K562 (cell line): ENCODE data around the gene PRICKLE4. TPM values are rescaled to one million over a fixed set of nuclear protein-coding genes. Genes with fewer than 3 reads are reported as not detected.

Experiments used
- ADNP ChIP-seq: fragments of 200-800 bp; sonication (Bioruptor generic); IDR thresholded peaks from 2 replicates; pipeline ENCODE4 v1.6.1; 2016; ENCODE audit warnings: missing genetic modification characterization, missing compliant biosample characterization
- ARNT ChIP-seq, 2 experiments: fragments of 450-650 bp; IDR thresholded peaks; 2 replicates each; pipeline ENCODE4 v1.6.1; 2016; ENCODE audit warnings: mild to moderate bottlenecking in 1 of 2
- BACH1 ChIP-seq: fragments of 200-800 bp; sonication (Bioruptor generic); IDR thresholded peaks from 2 replicates; pipeline ENCODE4 v1.6.1; 2016; ENCODE audit warnings: missing genetic modification characterization, missing compliant biosample characterization
- C11orf30 ChIP-seq: fragments of 450-650 bp; IDR thresholded peaks from 2 replicates; pipeline ENCODE4 v1.6.1; 2016; ENCODE audit warnings: low read depth, mild to moderate bottlenecking
- CAMTA2 ChIP-seq: fragments of 250-450 bp; sonication (Bioruptor Pico); conservative IDR thresholded peaks from 2 replicates; pipeline ENCODE4 v1.5.1; 2022
- CBFA2T3 ChIP-seq: fragments of 450-650 bp; IDR thresholded peaks from 2 replicates; pipeline ENCODE4 v1.6.1; 2017
- CHCHD3 ChIP-seq: fragments of 250-450 bp; sonication (Bioruptor Pico); IDR thresholded peaks from 2 replicates; pipeline ENCODE4 v2.1.2; 2022; ENCODE audit warnings: mild to moderate bottlenecking
- GTF2A2 ChIP-seq: IDR thresholded peaks from 2 replicates; pipeline ENCODE4 v1.6.1; 2016; ENCODE audit warnings: mild to moderate bottlenecking, missing genetic modification characterization, missing compliant biosample characterization
- HDAC3 ChIP-seq: fragments of 450-650 bp; IDR thresholded peaks from 2 replicates; pipeline ENCODE4 v1.6.1; 2018; ENCODE audit warnings: borderline replicate concordance, mild to moderate bottlenecking, moderate library complexity; ENCODE audit not compliant: partially characterized antibody
- HES1 ChIP-seq: fragments of 450-650 bp; IDR thresholded peaks from 2 replicates; pipeline ENCODE4 v1.6.1; 2016; ENCODE audit warnings: low read depth, mild to moderate bottlenecking, moderate library complexity
- HOXB6 ChIP-seq: fragments of 250-450 bp; sonication (Bioruptor Pico); IDR thresholded peaks from 2 replicates; pipeline ENCODE4 v1.5.1; 2022; ENCODE audit warnings: mild to moderate bottlenecking, borderline replicate concordance
- JUND ChIP-seq, 2 experiments: IDR thresholded peaks; 2 replicates in 1 of 2; 3 replicates in 1 of 2; pipeline ENCODE4 v1.6.1; 2011; ENCODE audit warnings: borderline replicate concordance in 2 of 2, low read depth in 2 of 2, low read length in 2 of 2, improper control_type of control experiment in 1 of 2, missing biosample characterization in 1 of 2, missing genetic modification characterization in 1 of 2, missing genetic modification reagents in 1 of 2
- KDM1A ChIP-seq, 2 experiments: fragments of 450-650 bp; IDR thresholded peaks; 2 replicates each; pipeline ENCODE4 v1.6.1; 2016; ENCODE audit warnings: mild to moderate bottlenecking in 2 of 2
- NR3C1 ChIP-seq: sonication (generic); formaldehyde crosslinking; IDR thresholded peaks from 2 replicates; pipeline ENCODE4 v1.8.1; 2022; ENCODE audit warnings: missing genetic modification reagents
- RUNX1 ChIP-seq: sonication (generic); IDR thresholded peaks from 2 replicates; pipeline ENCODE4 v1.6.1; 2016; ENCODE audit warnings: antibody characterized with exemption, low read depth
- SIX5 ChIP-seq, 2 experiments: IDR thresholded peaks; 2 replicates each; pipeline ENCODE4 v1.6.1; 2011; ENCODE audit warnings: low read length in 2 of 2, borderline replicate concordance in 1 of 2, low read depth in 1 of 2, mild to moderate bottlenecking in 1 of 2, moderate library complexity in 1 of 2; ENCODE audit not compliant: insufficient read depth in 1 of 2
- SPI1 ChIP-seq: IDR thresholded peaks from 2 replicates; pipeline ENCODE4 v1.6.1; 2011; ENCODE audit warnings: low read depth, low read length, control low read depth, borderline replicate concordance
- TSC22D4 ChIP-seq: fragments of 450-650 bp; IDR thresholded peaks from 2 replicates; pipeline ENCODE4 v1.6.1; 2016; ENCODE audit warnings: missing genetic modification characterization, missing biosample characterization, control low read depth
- U2AF1 ChIP-seq: fragments of 200-400 bp; formaldehyde crosslinking; optimal IDR thresholded peaks from 2 replicates; pipeline ENCODE3; 2017; ENCODE audit warnings: mild to moderate bottlenecking, low read depth, low read length, moderate library complexity
- ZFP1 ChIP-seq: fragments of 450-650 bp; formaldehyde crosslinking; IDR thresholded peaks from 2 replicates; pipeline ENCODE4 v1.4.0; 2020; ENCODE audit warnings: mild to moderate bottlenecking, mixed read lengths
- ZNF174 ChIP-seq: fragments of 250-450 bp; sonication (Bioruptor Pico); IDR thresholded peaks from 2 replicates; pipeline ENCODE4 v1.4.0; 2020; ENCODE audit warnings: mild to moderate bottlenecking
- polyA plus RNA-seq, 8 experiments: library from polyadenylated mRNA; depleted of rRNA in 4 of 8; stranded (reverse) in 5 of 8; unstranded in 3 of 8; fragments of >200 nt; fragmentation: Nextera tagmentation in 2 of 8; fragmentation: Illumina TruSeq in 1 of 8; extraction: Ambion mirVana in 2 of 8; extraction: Trizol in 1 of 8; gene quantifications; 2 replicates each; pipeline versions ENCODE4 v1.2.1 to v1.2.3, GENCODE V29; 2011 to 2014; ENCODE audit warnings: inconsistent platforms in 1 of 8, missing spikeins in 1 of 8
- total RNA-seq, 7 experiments: library from RNA; depleted of rRNA in 6 of 7; stranded (reverse); fragments of >200 nt in 6 of 7; fragmentation: Illumina TruSeq in 2 of 7; extraction: Trizol in 2 of 7; gene quantifications; 2 replicates each; pipeline versions ENCODE4 v1.2.1 to v1.2.3, GENCODE V29; 2011 to 2021; ENCODE audit warnings: low replicate concordance in 1 of 7
- TF ChIP-seq, protein P1 (sequence below): fragments of 450-650 bp; IDR thresholded peaks from 2 replicates; pipeline ENCODE4 v1.6.1; 2016; ENCODE audit warnings: missing biosample characterization, missing genetic modification characterization
- TF ChIP-seq, protein P2 (sequence below): fragments of 450-650 bp; IDR thresholded peaks from 2 replicates; pipeline ENCODE4 v1.7.1; 2018; ENCODE audit warnings: mild to moderate bottlenecking, low read depth; ENCODE audit not compliant: partially characterized antibody

PRICKLE4 gene
- total and polyA plus RNA-seq, 9 of the 15 experiments (the other 6 are each of a cell fraction or from before 2014, with no cell fraction given): 0.20 to 0.32 (median 0.27) TPM; not detected in 6

DNA sequence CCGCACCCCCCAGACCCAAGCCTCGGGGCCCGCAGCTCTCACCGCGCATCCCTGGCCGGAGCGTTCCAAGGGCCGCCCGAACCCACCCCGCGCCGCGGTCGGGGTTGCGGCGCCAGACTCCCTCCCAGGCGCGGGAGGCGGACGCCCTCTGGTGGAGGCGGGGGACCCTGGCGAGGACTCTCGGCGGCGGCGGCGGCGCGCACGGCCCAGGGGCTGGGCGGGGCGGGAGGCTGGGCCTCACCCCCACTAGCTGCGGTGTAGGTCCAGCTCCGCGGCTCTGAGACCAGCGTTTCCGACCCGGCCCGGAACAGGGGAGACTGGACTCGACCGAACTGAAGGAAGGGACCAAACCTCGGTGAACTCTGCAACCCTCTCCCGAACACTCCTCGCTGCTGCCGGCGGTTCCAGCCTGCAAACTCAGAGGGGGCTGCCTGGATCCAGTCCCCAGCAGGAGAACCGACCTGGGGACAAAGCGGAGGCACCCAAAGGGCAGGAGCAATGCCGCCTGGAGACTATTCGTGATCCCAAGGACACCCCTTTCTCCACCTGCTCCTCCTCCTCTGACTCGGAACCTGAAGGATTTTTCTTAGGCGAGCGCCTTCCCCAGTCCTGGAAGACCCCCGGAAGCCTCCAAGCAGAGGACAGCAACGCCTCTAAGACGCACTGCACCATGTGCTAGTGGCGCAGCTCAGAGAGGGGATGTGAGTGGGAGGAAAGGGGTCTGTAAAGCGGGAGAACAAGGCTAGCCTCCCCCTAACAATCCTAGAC, 6.1 kb downstream of the PRICKLE4 start (continued):
- TF ChIP-seq ADNP: no peak
- no peak; the same call in 1 of the 2 replicates for TF ChIP-seq HES1
- 0 out of 2 replicates have a peak, but pooled peaks have one; percentile 20 for TF ChIP-seq JUND (IDR thresholded peaks at IDR 0.05; ENCODE audit: borderline replicate concordance, low read depth, low read length)
- TF ChIP-seq JUND (tag; IDR thresholded peaks at IDR 0.05; ENCODE audit: borderline replicate concordance, low read depth, low read length): no peak; the same call in 2 of the 3 replicates
- no peak for TF ChIP-seq HDAC3
- TF ChIP-seq CBFA2T3: no peak
- TF ChIP-seq CHCHD3 (CRISPR knock-in tag): no peak
- no peak for TF ChIP-seq KDM1A (IDR thresholded peaks at IDR 0.05)
- no peak for TF ChIP-seq TSC22D4 (tag)
- TF ChIP-seq ARNT (IDR thresholded peaks at IDR 0.05): no peak
- no peak for TF ChIP-seq CAMTA2
- TF ChIP-seq NR3C1 (CRISPR knock-in tag): peak; percentile 72; the same call in 1 of the 2 replicates
- TF ChIP-seq ZNF174 (CRISPR knock-in tag): no peak
- TF ChIP-seq SPI1: no peak
- TF ChIP-seq, protein P1, sequence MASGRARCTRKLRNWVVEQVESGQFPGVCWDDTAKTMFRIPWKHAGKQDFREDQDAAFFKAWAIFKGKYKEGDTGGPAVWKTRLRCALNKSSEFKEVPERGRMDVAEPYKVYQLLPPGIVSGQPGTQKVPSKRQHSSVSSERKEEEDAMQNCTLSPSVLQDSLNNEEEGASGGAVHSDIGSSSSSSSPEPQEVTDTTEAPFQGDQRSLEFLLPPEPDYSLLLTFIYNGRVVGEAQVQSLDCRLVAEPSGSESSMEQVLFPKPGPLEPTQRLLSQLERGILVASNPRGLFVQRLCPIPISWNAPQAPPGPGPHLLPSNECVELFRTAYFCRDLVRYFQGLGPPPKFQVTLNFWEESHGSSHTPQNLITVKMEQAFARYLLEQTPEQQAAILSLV (tag): no peak
- TF ChIP-seq BACH1: no peak
- TF ChIP-seq SIX5 (IDR thresholded peaks at IDR 0.05; ENCODE audit: borderline replicate concordance in 1 of 2, insufficient read depth in 1 of 2, low read depth in 1 of 2, low read length in 2 of 2): no peak
- TF ChIP-seq, protein P2, sequence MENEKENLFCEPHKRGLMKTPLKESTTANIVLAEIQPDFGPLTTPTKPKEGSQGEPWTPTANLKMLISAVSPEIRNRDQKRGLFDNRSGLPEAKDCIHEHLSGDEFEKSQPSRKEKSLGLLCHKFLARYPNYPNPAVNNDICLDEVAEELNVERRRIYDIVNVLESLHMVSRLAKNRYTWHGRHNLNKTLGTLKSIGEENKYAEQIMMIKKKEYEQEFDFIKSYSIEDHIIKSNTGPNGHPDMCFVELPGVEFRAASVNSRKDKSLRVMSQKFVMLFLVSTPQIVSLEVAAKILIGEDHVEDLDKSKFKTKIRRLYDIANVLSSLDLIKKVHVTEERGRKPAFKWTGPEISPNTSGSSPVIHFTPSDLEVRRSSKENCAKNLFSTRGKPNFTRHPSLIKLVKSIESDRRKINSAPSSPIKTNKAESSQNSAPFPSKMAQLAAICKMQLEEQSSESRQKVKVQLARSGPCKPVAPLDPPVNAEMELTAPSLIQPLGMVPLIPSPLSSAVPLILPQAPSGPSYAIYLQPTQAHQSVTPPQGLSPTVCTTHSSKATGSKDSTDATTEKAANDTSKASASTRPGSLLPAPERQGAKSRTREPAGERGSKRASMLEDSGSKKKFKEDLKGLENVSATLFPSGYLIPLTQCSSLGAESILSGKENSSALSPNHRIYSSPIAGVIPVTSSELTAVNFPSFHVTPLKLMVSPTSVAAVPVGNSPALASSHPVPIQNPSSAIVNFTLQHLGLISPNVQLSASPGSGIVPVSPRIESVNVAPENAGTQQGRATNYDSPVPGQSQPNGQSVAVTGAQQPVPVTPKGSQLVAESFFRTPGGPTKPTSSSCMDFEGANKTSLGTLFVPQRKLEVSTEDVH: no peak
- TF ChIP-seq ZFP1 (CRISPR knock-in tag): no peak
- no peak; the same call in 1 of the 2 replicates for TF ChIP-seq RUNX1
- no peak for TF ChIP-seq C11orf30
- TF ChIP-seq GTF2A2 (tag): no peak
- TF ChIP-seq HOXB6 (CRISPR knock-in tag): no peak
- TF ChIP-seq U2AF1: no peak
